ENCODE data around the gene SMIM20. TPM values are rescaled to one million over a fixed set of nuclear protein-coding genes. Genes with fewer than 3 reads are reported as not detected.

SMIM20 gene
- total RNA-seq, 2 experiments from 2014 or later, result 7.2 to 9.1 TPM

GRCh38 chr4:25970691-25971432, 56.8 kb downstream of the SMIM20 start:
- Mint-ChIP-seq H3K27ac (no peak overlapping the region), H3K27me3 (peaks cover 30% of the 10 kb centered on the region), H3K36me3 (ENCODE audit: low read depth) (no peaks in the 10 kb centered on the region), H3K9me3 (no peaks in the 10 kb centered on the region), H3K4me1 (ENCODE audit: low read depth) (no peaks in the 10 kb centered on the region), H3K4me3 (no peak overlapping the region)
- DNase-seq (no peak), ATAC-seq (ENCODE audit: poor library complexity) (no peak)
- H3K4me1 ChIP-seq (ENCODE audit: insufficient read depth, low read length), result no peaks in the 10 kb centered on the region
- H3K36me3 ChIP-seq (ENCODE audit: insufficient read depth, low read length), result no peaks in the 10 kb centered on the region
- intact Hi-C loops (cut with DNase I, micrococcal nuclease), result no loop called here
- CTCF ChIA-PET, result no interaction called here
- TF ChIP-seq CTCF (IDR thresholded peaks at IDR 0.05), result no peak
- H3K27ac ChIP-seq (ENCODE audit: low read depth in 1 of 2, low read length in 2 of 2), result no peak overlapping the region
- no peaks in the 10 kb centered on the region for H3K9me3 ChIP-seq (ENCODE audit: control insufficient read depth in 1 of 2, insufficient read depth in 1 of 2, low read length in 2 of 2)
- H3K27me3 ChIP-seq (ENCODE audit: control insufficient read depth in 1 of 2, insufficient read depth in 2 of 2, low read length in 2 of 2), result peaks cover 0 to 5% of the 10 kb centered on the region in 2 experiments
- POLR2A ChIA-PET, result no interaction called here
- H3K4me3 ChIP-seq (ENCODE audit: low read length), result no peak overlapping the region

GRCh38 chr4:25972366-25972765, 58.3 kb downstream of the SMIM20 start:
- Mint-ChIP-seq H3K36me3 (ENCODE audit: low read depth) (no peaks in the 10 kb centered on the region), H3K4me3 (no peak overlapping the region), H3K27ac (no peak overlapping the region), H3K27me3 (peaks cover 25% of the 10 kb centered on the region), H3K9me3 (no peaks in the 10 kb centered on the region), H3K4me1 (ENCODE audit: low read depth) (no peaks in the 10 kb centered on the region)
- ATAC-seq (ENCODE audit: poor library complexity) (no peak), DNase-seq (no peak)
- CTCF ChIA-PET, result interaction anchor here (2.1 kb wide), 1 partner anchor 15 kb away, joined by 6 read pairs; no protein-coding TSS in a partner anchor
- Histone ChIP-seq H3K36me3 (ENCODE audit: insufficient read depth, low read length) (no peaks in the 10 kb centered on the region), H3K27me3 (ENCODE audit: control insufficient read depth in 1 of 2, insufficient read depth in 2 of 2, low read length in 2 of 2) (peaks cover 0 to 5% of the 10 kb centered on the region in 2 experiments), H3K27ac (ENCODE audit: low read depth in 1 of 2, low read length in 2 of 2) (no peak overlapping the region), H3K4me1 (ENCODE audit: insufficient read depth, low read length) (no peaks in the 10 kb centered on the region), H3K4me3 (ENCODE audit: low read length) (no peak overlapping the region), H3K9me3 (ENCODE audit: control insufficient read depth in 1 of 2, insufficient read depth in 1 of 2, low read length in 2 of 2) (no peaks in the 10 kb centered on the region)
- no peak for TF ChIP-seq CTCF (IDR thresholded peaks at IDR 0.05)
- intact Hi-C loops (cut with DNase I, micrococcal nuclease), result no loop called here
- POLR2A ChIA-PET, result no interaction called here

- ChIA-PET POLR2A (no interaction called here), CTCF (interaction anchor here (2.1 kb wide), 1 partner anchor 14 kb away, joined by 6 read pairs; no protein-coding TSS in a partner anchor)
- Mint-ChIP-seq H3K36me3 (ENCODE audit: low read depth) (no peaks in the 10 kb centered on the region), H3K4me3 (no peak overlapping the region), H3K27me3 (peaks cover 19% of the 10 kb centered on the region), H3K4me1 (ENCODE audit: low read depth) (no peaks in the 10 kb centered on the region), H3K9me3 (no peaks in the 10 kb centered on the region), H3K27ac (no peak overlapping the region)
- no peak overlapping the region for H3K4me3 ChIP-seq (ENCODE audit: low read length)
- no peak for ATAC-seq (ENCODE audit: poor library complexity)
- intact Hi-C loops (cut with DNase I, micrococcal nuclease), result no loop called here
- H3K36me3 ChIP-seq (ENCODE audit: insufficient read depth, low read length), result no peaks in the 10 kb centered on the region
- no peaks in the 10 kb centered on the region for H3K9me3 ChIP-seq (ENCODE audit: control insufficient read depth in 1 of 2, insufficient read depth in 1 of 2, low read length in 2 of 2)
- no peaks in the 10 kb centered on the region for H3K4me1 ChIP-seq (ENCODE audit: insufficient read depth, low read length)
- no peak for TF ChIP-seq CTCF (IDR thresholded peaks at IDR 0.05)
- H3K27ac ChIP-seq (ENCODE audit: low read depth in 1 of 2, low read length in 2 of 2), result no peak overlapping the region
- peaks cover 0 to 5% of the 10 kb centered on the region in 2 experiments for H3K27me3 ChIP-seq (ENCODE audit: control insufficient read depth in 1 of 2, insufficient read depth in 2 of 2, low read length in 2 of 2)
- DNase-seq, result no peak
These were observed 59.1 kb downstream of the SMIM20 start for GRCh38 chr4:25972984-25973745.

All from CD4-positive, alpha-beta T cell (primary cell).